ENCODE data around the gene PGK1.

DNA sequence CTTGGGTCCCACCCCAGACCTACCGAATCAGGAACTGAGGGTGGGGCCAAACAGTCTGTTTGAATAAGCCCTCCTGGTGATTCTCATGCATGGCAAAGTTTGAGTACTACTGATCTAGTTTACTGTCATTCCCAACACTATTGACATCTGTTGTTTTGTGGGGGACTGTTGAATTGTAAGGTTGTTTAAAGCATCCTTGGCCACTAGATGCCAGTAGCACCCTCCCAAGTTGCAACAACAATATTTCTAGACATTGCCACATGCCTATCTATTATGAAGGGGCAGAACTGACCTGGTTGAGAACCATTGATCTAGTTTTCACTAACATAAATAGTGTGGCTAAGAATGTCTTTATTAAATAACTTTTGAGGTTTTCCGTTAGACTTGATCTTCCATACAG lies 20.3 kb downstream of the PGK1 start:
- TF ChIP-seq GABPA (IDR thresholded peaks at IDR 0.05 in 1 of 2, conservative IDR thresholded peaks at IDR 0.05 in 1 of 2) (no peak), CTCF (IDR thresholded peaks at IDR 0.05; ENCODE audit: low read depth, low read length, missing input control) (no peak)

Data from liver (tissue), 3 donors.